K562 (cell line): Measurements from ENCODE around the gene ZNF768. TPM values are rescaled to one million over a fixed set of nuclear protein-coding genes. Genes with fewer than 3 reads are reported as not detected.

Experiments used
- ARID1B ChIP-seq: fragments of 450-650 bp; IDR thresholded peaks from 2 replicates; pipeline ENCODE4 v1.6.1; 2016; ENCODE audit warnings: antibody characterized with exemption, mild to moderate bottlenecking, inconsistent platforms
- SMARCA5 ChIP-seq: fragments of 450-650 bp; IDR thresholded peaks from 2 replicates; pipeline ENCODE4 v1.6.1; 2016
- ZNF586 ChIP-seq: fragments of 450-650 bp; formaldehyde crosslinking; conservative IDR thresholded peaks from 2 replicates; pipeline ENCODE4 v1.4.0; 2020; ENCODE audit warnings: mild to moderate bottlenecking, moderate library complexity
- polyA plus RNA-seq, 8 experiments: library from polyadenylated mRNA; depleted of rRNA in 4 of 8; stranded (reverse) in 5 of 8; unstranded in 3 of 8; fragments of >200 nt; fragmentation: Nextera tagmentation in 2 of 8; fragmentation: Illumina TruSeq in 1 of 8; extraction: Ambion mirVana in 2 of 8; extraction: Trizol in 1 of 8; gene quantifications; 2 replicates each; pipeline versions ENCODE4 v1.2.1 to v1.2.3, GENCODE V29; 2011 to 2014; ENCODE audit warnings: inconsistent platforms in 1 of 8, missing spikeins in 1 of 8
- total RNA-seq, 7 experiments: library from RNA; depleted of rRNA in 6 of 7; stranded (reverse); fragments of >200 nt in 6 of 7; fragmentation: Illumina TruSeq in 2 of 7; extraction: Trizol in 2 of 7; gene quantifications; 2 replicates each; pipeline versions ENCODE4 v1.2.1 to v1.2.3, GENCODE V29; 2011 to 2021; ENCODE audit warnings: low replicate concordance in 1 of 7
- TF ChIP-seq, protein P1 (sequence below): fragments of 450-650 bp; IDR thresholded peaks from 2 replicates; pipeline ENCODE4 v1.6.1; 2016; ENCODE audit warnings: mild to moderate bottlenecking, moderate library complexity

Gene ZNF768
- total and polyA plus RNA-seq, 9 of the 15 experiments (the other 6 are each of a cell fraction or from before 2014, with no cell fraction given), result 0.13 to 50.7 (median 26.9) TPM

DNA sequence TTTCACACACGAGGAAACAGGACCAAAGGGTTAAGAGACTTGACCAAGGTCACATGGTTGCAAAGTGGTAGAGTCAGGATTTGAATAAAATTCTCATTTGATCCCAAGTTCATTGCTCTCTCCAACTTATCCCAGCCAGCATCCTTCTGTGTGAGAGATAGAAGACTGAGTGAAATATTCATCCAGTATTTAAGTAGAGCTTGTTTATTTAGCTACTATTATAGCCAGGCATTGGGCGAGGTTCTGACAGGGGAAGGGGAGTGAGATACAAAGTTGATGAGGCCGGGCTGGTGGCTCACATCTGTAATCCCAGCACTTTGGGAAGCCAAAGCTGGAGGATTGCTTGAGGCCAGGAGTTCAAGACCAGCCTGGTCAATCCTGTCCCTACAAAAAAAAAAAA lies 49.4 kb downstream of the ZNF768 start (continued):
- TF ChIP-seq, protein P1, sequence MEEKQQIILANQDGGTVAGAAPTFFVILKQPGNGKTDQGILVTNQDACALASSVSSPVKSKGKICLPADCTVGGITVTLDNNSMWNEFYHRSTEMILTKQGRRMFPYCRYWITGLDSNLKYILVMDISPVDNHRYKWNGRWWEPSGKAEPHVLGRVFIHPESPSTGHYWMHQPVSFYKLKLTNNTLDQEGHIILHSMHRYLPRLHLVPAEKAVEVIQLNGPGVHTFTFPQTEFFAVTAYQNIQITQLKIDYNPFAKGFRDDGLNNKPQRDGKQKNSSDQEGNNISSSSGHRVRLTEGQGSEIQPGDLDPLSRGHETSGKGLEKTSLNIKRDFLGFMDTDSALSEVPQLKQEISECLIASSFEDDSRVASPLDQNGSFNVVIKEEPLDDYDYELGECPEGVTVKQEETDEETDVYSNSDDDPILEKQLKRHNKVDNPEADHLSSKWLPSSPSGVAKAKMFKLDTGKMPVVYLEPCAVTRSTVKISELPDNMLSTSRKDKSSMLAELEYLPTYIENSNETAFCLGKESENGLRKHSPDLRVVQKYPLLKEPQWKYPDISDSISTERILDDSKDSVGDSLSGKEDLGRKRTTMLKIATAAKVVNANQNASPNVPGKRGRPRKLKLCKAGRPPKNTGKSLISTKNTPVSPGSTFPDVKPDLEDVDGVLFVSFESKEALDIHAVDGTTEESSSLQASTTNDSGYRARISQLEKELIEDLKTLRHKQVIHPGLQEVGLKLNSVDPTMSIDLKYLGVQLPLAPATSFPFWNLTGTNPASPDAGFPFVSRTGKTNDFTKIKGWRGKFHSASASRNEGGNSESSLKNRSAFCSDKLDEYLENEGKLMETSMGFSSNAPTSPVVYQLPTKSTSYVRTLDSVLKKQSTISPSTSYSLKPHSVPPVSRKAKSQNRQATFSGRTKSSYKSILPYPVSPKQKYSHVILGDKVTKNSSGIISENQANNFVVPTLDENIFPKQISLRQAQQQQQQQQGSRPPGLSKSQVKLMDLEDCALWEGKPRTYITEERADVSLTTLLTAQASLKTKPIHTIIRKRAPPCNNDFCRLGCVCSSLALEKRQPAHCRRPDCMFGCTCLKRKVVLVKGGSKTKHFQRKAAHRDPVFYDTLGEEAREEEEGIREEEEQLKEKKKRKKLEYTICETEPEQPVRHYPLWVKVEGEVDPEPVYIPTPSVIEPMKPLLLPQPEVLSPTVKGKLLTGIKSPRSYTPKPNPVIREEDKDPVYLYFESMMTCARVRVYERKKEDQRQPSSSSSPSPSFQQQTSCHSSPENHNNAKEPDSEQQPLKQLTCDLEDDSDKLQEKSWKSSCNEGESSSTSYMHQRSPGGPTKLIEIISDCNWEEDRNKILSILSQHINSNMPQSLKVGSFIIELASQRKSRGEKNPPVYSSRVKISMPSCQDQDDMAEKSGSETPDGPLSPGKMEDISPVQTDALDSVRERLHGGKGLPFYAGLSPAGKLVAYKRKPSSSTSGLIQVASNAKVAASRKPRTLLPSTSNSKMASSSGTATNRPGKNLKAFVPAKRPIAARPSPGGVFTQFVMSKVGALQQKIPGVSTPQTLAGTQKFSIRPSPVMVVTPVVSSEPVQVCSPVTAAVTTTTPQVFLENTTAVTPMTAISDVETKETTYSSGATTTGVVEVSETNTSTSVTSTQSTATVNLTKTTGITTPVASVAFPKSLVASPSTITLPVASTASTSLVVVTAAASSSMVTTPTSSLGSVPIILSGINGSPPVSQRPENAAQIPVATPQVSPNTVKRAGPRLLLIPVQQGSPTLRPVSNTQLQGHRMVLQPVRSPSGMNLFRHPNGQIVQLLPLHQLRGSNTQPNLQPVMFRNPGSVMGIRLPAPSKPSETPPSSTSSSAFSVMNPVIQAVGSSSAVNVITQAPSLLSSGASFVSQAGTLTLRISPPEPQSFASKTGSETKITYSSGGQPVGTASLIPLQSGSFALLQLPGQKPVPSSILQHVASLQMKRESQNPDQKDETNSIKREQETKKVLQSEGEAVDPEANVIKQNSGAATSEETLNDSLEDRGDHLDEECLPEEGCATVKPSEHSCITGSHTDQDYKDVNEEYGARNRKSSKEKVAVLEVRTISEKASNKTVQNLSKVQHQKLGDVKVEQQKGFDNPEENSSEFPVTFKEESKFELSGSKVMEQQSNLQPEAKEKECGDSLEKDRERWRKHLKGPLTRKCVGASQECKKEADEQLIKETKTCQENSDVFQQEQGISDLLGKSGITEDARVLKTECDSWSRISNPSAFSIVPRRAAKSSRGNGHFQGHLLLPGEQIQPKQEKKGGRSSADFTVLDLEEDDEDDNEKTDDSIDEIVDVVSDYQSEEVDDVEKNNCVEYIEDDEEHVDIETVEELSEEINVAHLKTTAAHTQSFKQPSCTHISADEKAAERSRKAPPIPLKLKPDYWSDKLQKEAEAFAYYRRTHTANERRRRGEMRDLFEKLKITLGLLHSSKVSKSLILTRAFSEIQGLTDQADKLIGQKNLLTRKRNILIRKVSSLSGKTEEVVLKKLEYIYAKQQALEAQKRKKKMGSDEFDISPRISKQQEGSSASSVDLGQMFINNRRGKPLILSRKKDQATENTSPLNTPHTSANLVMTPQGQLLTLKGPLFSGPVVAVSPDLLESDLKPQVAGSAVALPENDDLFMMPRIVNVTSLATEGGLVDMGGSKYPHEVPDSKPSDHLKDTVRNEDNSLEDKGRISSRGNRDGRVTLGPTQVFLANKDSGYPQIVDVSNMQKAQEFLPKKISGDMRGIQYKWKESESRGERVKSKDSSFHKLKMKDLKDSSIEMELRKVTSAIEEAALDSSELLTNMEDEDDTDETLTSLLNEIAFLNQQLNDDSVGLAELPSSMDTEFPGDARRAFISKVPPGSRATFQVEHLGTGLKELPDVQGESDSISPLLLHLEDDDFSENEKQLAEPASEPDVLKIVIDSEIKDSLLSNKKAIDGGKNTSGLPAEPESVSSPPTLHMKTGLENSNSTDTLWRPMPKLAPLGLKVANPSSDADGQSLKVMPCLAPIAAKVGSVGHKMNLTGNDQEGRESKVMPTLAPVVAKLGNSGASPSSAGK, result no peak
- TF ChIP-seq ZNF586 (CRISPR knock-in tag) (no peak), SMARCA5 (no peak), ARID1B (no peak)
